Medulla oblongata (tissue), 1 donor: ENCODE data around the gene MAP4K2.
A peak's percentile ranks its signal among the peaks of the same experiment; 100 is the strongest.

Experiments
- DNase-seq: peaks from one replicate; pipeline ENCODE4 v3.0.0-alpha.2; 2015; ENCODE audit errors: extremely low spot score

Gene MAP4K2

DNA sequence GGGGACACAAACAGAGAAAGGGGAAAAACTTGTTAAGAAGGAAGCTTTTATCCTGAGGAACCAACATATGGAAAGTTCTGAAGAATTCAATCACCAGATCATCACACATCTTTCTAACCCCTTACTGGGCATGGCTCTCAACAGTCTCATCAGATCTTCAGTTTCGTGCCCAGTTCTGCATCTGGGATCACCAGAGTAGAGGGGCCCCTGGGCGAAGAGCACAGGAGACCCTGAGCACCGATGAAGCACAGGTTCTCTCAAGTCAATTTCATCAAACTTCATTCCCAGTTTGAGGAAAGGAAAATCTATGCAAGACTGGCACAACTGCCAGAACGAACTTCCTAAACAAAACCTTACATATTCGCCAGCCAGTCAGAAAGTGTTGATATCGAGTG lies 34.7 kb downstream of the MAP4K2 start:
- no peak for DNase-seq

DNA sequence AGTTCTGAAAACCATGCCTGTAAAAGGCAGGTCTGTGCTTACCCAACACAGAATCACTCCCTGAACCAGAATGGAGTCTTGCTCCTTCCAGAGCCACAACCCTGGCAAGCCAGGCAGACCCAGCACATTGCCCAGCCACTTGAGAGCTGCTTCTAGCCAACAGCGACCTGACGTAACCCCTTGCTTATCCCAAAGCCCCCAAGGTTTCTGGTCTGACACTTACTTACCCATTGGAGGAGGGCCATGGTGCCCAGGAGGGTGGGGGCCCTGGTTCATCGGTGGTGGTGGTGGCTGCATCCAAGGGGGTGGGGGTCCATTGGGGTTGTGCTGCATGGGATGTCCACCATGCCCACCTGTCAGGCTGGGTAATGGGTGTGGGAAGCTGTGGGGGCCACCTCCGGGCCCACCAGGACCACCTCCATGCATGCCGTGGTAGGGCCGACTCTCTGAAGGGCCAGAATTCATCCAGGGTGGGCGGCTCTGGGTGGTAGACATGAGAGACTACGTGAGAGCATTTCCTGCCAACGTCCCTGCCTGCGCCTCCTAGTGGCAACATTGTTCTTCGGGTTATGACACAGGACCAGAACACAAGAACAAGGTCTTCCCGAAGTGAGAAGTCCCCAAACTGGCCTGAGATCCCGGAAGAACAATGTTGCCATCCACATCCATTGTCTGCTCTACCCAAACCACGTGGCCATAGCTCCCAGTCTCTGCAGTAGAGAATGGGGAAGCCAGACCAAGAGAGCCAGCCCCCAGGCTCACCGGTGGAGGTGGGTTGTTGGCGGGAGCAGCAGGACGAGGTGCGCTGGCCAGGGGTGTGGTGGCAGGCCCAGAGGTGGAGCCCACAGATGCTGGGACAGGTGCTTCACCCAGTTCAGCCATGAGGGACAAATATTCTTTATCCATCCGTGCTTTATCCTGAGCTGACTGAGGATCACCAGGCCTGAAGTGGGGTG lies 35.4 kb downstream of the MAP4K2 start:
- DNase-seq: peak; percentile 43

DNA sequence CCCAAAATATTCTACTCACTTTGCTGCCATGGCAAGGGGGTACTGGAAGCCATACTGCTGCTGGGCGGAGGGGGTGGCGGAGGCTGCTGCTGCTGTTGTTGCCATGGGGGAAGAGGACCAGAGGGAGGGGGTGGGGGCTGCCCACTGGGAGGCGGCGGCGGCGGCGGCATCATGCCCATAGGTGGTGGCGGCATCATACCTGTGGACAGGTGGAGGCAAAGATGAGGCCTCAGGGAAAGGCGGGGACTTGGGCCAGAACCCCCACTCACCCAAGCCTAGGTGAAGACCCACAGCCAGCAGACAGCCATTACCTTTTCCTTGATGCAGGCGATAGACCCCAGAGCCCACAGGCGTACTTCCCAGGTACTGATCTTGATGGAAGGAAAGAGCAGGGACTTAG lies 36.1 kb downstream of the MAP4K2 start:
- no peak for DNase-seq

DNA sequence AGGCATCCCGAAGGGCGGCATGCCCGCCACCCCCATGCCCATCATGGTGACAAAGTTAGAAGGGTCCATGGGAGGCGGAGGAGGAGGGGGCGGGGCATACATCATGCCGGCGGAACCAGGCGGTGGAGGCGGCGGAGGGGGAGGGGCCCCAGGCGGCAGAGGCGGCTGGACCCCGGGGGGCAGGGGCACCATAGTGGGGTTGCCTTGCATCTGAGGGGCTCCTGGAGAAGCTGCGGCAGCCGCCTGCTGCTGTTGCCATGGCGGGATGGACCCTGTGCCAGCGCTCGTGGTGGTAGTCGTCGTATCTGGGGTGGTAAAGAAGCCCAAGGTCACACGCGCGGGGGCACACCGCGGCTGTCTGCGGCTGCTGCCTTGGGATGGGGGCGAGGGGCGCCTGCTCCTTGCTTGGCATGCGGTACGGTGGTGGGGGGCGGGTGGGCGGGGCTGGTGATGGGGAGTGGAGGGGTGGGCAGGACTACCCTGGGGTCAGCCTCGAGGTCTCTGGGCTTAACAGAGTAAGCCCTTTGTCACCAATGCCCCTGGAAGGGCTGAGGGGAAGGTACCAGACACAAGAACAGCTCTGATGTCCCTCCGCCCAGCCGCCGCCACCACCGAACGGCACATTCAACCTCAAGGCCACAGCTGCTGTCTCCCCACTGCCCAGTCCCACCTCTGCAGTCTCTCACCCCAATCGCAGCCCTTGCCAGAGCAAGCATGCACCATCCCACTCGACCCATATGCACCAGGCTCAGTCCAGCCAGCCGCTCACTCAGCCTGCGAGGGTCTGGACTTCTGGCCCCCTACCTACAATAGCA lies 37.0 kb downstream of the MAP4K2 start:
- DNase-seq: no peak

DNA sequence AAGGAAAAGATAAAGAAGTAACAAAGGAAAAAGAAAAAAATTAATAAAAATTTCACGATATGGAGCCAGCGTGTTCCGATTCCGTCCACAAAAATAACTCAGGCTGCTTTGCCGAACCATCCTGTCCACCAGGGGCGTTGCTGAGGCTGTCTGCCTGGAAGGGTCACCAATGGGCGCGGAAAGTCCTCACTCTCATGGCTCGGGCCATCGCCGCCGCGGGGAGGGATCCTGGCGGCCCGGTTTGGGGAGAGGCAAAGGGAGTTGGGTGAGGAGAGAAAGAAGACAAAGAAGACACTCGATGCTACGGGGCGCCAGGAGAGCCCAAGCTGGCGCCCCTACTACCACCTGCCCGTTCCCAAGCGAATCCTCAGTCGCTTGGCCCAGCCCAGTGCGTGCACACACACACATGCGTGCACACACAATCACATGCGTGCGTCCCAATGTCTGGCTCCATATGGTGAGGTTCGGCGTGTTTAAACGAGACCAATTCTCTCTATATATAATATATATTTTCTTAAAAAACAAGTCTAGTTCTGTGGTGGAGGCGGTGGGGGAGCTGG lies 37.6 kb downstream of the MAP4K2 start:
- DNase-seq: no peak

DNA sequence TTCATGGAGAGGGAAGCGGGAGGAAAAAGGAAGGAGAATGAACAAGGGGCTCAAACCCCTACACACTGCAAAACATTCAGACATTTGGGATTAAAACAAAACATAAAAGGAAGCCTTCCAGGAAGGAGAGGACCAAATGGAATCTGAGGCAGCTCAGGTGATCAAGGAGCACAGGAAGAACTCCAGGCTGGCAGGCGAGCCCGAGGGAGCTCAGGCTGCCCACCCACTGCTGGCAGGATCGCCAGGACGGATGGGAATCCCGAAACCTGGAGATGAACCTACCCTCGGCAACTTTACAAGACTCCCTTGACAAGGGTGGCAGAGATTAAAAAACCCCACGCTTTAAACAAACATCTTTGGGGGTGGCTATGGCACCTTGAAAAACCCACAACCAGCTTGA lies 38.3 kb downstream of the MAP4K2 start:
- no peak for DNase-seq

DNA sequence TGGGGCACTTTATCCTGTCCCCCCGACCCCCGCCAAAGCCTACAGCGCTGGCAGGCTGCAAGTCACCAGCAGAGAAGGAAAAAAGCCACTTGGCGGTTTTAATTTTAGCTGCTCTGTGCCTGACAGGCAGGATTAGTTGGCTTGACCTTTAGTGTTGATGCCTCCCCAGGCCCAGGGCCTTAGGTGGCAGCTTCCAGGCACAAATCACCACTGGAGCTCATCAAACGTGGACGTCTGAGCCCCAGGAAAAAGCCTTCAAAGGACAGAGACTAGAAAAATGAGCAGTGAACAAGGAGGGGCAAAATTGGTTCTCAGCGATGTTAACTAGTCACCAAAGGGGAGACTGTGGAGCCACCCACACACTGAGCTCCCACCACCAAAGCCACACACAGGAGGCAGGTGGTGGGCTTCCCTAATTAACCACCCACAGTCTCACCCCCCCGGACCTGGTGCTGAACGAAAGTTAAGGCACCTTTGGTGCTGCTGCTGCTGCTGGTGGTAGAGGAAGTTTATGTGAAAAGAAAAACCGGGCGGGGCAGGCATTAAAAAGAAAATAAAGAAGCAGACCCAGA lies 38.9 kb downstream of the MAP4K2 start:
- DNase-seq: no peak

DNA sequence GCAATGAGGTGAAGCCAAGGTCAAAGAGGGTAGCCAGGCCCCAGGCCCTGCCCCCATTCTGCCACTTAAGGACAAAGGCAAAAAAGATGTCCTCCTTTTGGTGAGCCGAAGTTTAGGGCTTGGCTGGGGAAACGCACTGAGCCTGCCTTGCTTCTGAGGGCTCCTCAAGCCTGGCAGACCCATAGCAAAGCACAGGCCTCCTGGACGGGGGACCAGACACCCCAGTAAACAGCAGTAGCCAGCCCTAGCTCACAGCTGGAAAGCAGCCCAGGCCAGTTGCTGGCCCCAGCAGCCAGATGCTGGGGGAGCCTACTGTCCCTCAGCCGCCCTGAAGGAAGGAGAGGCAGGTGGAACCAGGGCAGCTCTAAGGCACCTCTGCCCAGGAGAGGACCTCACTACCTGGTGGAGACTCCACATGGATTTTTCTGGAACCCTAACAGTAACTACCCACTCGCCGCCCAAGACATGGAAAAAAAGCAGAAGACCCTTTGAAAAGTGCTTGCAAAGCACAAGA lies 39.4 kb downstream of the MAP4K2 start:
- DNase-seq: no peak

DNA sequence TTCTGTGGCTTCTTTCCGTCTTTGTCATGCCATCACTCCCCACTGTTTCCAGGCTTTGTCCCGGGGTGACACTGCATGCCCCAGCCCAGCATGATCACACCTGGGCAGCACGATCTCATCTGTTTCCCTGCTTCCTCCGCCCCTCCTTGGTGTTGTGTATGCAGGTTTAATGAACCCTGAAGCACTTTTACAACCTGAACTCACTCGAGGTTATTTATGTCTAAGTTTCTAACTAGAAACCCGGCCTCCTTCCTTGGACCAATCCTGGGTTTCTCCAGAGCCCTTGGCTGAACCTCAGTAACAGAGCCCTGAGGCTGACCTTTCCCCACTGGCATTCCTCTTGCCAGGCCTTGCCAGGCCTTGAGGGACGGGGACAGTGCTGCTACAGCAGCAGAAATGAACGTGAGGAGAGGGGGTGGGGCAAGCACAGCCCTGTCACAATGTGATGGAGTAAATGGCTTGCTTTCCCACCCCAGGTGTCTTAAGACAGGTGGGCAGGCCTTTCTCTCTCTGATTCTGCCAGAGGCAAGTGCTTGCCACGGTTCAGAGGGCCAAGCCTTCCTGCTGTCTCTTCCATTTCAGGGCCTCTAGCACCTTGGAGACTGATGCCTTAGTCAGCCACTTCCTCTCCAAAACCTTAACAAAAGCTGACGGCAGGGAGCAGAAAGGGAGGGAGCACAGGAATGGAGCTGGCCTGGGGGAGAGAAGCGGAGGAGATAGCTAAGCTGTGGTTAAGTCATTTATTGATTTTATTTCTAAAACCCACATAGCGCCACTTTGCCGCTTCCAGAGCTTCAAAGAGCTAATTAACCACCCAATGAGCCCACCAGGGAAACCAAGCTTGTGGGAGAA lies 40.1 kb downstream of the MAP4K2 start:
- DNase-seq: peak; percentile 75

DNA sequence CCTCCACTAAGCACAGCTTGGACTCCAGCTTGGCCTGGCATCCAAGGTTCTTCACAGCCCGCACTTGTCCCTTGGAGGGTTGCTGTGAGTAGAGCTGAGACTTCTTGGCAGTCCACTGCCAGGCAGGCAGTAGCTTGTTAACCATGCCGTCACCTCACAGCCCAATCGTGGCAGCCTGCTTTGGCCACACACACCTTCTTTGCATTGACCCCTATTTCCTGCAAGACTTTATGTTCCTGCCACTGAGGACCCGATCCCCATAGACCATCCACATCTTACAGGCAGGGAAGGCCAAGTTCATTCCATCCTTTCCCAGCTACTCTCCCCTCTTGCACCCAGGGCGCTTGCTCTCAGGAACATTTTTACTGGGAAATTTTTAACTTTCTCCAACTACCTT lies 40.7 kb downstream of the MAP4K2 start:
- DNase-seq: peak; percentile 59

DNA sequence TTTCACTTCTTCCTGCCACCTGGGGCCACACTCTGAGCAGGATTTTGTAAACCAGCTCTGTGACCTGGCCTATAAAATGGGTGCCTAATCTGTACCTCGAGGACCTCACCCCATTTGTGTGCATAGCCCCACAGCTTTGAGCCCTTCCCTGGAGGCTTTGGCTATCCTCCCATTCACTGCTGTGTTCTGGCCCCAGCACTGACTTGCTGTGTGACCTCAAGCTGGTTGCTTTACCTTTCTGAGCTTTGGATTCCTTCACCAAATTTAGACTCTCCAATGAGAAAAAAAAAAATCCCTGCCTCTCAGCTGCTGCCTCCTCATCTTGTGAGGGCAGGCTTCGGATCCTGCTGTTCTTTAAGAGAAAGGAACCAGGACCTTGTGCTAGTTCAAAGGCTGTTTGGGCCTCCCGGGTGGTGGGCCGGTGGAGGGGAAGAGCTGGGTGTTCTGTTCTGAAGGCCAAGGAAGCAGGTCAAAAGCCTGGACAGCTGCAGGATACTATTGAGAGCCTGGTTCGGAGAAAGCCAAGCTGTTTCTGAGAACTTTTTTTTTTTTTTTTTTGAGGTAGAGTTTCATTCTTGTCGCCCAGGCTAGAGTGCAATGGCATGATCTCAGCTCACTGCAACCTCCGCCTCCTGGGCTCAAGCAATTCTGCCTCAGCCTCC lies 42.1 kb downstream of the MAP4K2 start:
- DNase-seq: no peak

DNA sequence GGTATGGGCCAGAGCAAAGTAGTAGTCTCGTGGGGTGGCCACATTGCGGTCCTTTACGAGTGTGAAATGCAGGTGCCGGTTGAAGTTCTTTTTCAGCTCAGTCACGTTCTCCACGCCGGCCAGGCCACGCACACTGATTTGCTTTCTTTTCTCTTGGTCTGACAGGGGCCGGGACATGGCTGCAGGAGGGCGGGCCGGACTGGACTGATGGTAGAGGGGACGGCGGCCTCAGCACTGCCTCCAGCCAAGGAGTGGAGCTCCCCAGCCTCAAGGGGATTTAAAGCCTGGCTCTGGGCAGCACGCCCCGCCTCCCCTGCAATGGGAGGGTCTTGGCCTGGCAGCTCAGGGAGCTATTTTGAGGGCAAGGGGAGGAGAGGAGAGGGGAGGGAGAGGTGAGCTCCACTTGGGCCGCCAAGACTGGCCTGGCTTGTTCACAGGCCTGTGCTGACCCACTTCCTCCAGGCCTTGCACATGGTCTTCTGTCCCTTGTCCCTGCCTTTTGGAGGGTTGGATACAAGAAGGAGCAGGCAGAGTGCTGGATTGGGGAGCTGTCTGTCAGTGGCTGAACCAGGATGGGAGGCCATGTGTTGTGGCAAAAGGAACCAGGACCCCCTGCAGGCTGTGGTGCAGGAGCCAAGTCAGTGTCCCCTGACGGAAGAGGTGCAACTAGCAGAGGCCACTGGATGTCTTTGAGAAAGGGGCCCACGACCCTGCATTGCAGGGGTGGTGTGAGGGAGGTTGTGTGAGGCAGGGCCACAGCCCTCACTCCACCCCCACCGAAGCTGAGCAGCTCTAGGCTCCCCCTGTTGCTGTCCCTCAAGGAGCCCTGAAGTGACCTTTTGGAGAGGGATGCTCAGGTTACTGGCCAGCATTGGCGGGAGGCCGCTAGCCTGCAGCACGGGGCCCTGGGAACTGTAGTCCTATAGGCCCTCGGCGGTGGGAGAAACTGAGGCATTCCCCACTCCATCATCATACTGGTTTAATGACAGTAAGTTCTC lies 43.0 kb downstream of the MAP4K2 start, which contains the start of gene PYGM:
TSS of gene PYGM (minus strand) at position 253 of the 998 bp plus-strand sequence. CDS start at position 177, 76 bp downstream.
- peak; percentile 80 for DNase-seq

DNA sequence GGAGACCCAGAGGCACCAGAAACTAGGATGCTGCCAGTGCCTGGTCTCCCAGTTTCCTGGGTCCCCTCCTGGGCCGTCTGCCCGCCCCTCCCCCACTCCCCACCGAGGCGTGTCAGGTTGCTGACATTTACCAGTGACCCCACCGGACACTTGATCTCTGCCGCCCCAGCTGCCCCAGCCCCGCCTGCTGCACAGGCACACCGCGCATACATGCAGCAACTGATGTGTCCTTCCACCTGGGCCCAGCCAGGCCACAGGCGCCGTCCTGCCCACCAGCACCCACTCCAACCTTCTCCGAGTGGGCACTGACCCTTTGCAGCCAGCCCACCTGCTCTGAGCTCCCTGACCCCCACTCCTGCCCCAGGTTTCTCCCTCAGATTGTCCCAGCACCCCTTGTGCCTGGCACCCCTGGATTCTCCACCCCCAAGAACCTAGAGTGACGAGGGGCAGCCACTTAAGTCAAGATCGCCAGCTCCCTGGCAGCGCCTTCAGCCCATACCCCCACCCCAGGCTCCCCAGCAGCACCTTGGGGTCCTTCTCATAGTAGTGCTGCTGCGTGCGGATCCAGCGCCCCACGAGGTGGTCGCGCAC lies 43.8 kb downstream of the MAP4K2 start:
- DNase-seq: no peak

DNA sequence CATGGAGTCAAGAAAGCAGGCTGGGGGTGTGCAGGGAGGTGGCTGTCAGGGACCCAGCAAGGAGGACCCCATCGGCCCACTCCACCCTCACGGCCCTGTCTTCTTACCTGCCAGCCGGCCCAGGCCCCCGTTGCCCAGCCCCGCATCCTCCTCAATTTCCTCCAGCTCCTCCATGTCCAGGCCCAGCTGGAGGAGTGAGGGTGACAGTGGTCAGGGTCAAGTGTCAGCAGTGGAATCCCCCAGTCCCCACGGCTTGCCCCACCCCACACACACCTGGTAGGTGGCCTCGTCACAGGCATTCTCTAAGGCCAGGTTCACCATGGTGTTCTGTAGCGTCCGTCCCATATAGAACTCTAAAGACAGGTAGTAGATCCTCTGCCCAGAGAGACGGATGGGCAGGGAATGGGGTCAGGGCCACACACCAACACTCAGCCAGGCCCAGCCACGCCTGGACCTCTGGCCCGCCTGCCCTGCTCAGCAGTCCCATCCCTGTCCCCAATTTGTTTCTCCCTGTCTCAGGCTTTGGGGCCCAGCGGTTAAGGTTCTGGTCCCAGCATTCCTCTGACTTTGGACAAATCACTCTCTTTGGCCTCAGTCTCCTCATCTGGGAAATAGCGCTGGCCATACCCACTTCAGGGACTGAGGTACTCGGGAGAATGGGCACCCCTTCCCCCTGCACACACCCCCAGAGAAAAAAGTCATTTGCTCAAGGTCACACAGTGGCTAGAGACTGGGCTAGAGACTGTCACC lies 44.5 kb downstream of the MAP4K2 start:
- no peak for DNase-seq

DNA sequence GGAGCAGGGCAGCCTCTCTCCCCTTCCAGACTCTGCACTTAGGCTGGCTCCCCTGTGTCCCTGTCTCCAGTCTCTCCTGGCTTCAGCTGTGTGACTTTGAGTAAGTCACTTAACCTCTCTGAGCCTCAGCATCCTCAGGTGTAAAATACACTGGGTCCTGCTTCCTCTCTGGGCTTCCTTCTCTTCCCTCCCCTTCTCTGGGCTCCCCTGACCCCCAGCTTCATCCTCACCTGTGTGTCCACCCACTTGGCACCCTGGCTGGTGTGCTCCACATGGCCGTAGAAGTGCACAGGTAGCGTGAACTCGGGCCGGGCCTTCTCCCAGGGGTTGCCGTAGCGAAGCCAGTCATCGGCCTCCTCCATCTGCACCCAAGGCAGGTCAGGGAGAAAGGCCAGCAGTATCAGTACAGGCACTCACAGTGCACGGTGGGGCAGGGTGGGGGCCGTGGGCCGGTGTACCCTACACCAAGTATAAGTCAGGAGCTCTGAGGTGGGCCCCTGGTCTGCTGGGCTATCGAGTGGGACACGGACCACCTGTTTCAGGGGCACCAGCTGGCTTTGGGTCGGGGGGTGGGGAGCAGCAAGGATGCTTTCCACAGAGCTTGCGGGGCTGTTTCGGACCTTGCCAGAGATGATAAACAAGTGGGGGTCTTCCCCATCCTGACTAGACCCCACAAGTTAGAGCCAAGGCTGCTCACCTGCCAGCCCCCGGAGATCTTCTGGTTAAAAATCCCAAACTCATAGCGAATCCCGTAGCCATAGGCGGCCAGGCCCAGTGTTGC lies 45.3 kb downstream of the MAP4K2 start:
- DNase-seq: no peak

DNA sequence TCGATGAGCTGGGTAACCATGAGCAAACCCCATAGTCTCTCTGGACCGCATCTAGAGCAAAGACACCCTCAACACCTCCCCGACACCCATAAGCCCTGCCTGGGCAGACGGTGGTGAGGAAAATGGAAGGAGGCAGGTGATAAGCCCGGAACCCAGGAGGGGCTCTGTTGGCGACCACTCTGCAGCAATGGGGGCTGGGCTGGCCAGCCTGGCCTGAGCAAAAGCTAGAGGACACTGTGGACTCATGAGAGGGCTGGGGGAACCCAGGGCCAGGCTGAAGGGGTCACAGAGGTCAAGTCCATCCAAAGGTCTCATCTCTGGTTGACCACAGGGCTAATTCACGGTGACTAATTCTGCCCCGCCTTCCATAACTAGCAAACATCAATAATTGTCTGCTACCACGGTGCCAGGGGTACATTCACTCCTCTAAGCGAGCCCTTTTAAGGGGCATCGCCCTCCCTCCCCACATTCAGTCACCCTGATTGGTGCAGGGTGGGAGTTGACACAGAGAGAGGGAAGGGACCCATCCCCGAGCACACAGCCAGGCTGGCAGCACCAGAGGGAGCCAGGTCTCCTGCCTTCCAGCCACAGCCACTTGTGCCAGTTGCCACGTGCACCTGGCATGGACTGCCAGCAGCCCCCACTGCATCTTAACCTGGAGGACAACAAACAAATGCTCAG lies 47.2 kb downstream of the MAP4K2 start:
- no peak for DNase-seq
